ENCODE results near the gene GPATCH2. TPM values are rescaled to one million over a fixed set of nuclear protein-coding genes. Genes with fewer than 3 reads are reported as not detected.

The GPATCH2 gene
- polyA plus RNA-seq, 1 of the 3 experiments (the other 2 are of a cell fraction): 4.2 TPM

- TF ChIP-seq USF2 (IDR thresholded peaks at IDR 0.05; ENCODE audit: borderline replicate concordance, low read depth, low read length): no peak
- TF ChIP-seq EZH2phosphoT487 (IDR thresholded peaks at IDR 0.05; ENCODE audit: borderline replicate concordance, low read depth): no peak
- TF ChIP-seq RCOR1 (IDR thresholded peaks at IDR 0.05; ENCODE audit: low read length): no peak
- TF ChIP-seq MXI1 (IDR thresholded peaks at IDR 0.05; ENCODE audit: low read depth, low read length): no peak
- no peak for TF ChIP-seq MEF2A (IDR thresholded peaks at IDR 0.05; ENCODE audit: borderline replicate concordance, low read depth)
- TF ChIP-seq RXRA (IDR thresholded peaks at IDR 0.05; ENCODE audit: borderline replicate concordance, low read depth): no peak
- no peak for TF ChIP-seq GABPA (IDR thresholded peaks at IDR 0.05; ENCODE audit: low read depth)
- TF ChIP-seq REST (IDR thresholded peaks at IDR 0.05; ENCODE audit: low read depth, low read length): no peak
Measured at GRCh38 chr1:217539510-217539909, 91.4 kb downstream of the GPATCH2 start (continued).

GRCh38 chr1:217535601-217536377, 95.1 kb downstream of the GPATCH2 start:
- H3K4me1 ChIP-seq (ENCODE audit: control insufficient read depth in 1 of 2, insufficient read depth in 2 of 2, low read depth in 1 of 2, low read length in 1 of 2): peaks cover 0 to 4% of the 10 kb centered on the region in 2 experiments; a peak in 1 of 4 replicates
- TF ChIP-seq FOXM1 (IDR thresholded peaks at IDR 0.05; ENCODE audit: low read depth) (no peak), POLR2AphosphoS5 (IDR thresholded peaks at IDR 0.05; ENCODE audit: low read depth, low read length) (no peak), RCOR1 (IDR thresholded peaks at IDR 0.05; ENCODE audit: low read length) (no peak), YY1 (IDR thresholded peaks at IDR 0.05; ENCODE audit: low read depth) (no peak), NRF1 (IDR thresholded peaks at IDR 0.05; ENCODE audit: low read depth, low read length) (no peak), JUND (IDR thresholded peaks at IDR 0.05) (no peak), SMC3 (IDR thresholded peaks at IDR 0.05; ENCODE audit: low read depth, low read length) (no peak), RAD21 (IDR thresholded peaks at IDR 0.05; ENCODE audit: low read length) (no peak), ELF1 (IDR thresholded peaks at IDR 0.05) (no peak), PBX3 (IDR thresholded peaks at IDR 0.05) (no peak), FOXJ3 (CRISPR knock-in tag; IDR thresholded peaks at IDR 0.05) (no peak), EZH2phosphoT487 (IDR thresholded peaks at IDR 0.05; ENCODE audit: borderline replicate concordance, low read depth) (no peak)
- H3F3A ChIP-seq (replicated peaks; ENCODE audit: insufficient read depth): no peaks in the 10 kb centered on the region
- no peaks in the 10 kb centered on the region for H4K20me1 ChIP-seq (ENCODE audit: insufficient read depth)
- no peak overlapping the region for H3K4me3 ChIP-seq (ENCODE audit: low read depth in 2 of 2, low read length in 1 of 2)
- H3K9ac ChIP-seq: no peak overlapping the region
- ChIA-PET POLR2A (no interaction called here), CTCF (no interaction called here)
- H3K36me3 ChIP-seq (replicated peaks in 1 of 2; ENCODE audit: control insufficient read depth in 1 of 2, insufficient read depth in 2 of 2, low read length in 1 of 2): no peaks in the 10 kb centered on the region
- no peak overlapping the region for H3K27ac ChIP-seq (ENCODE audit: low read depth in 2 of 2, low read length in 1 of 2)
- no peaks in the 10 kb centered on the region for H3K9me2 ChIP-seq
- 96% methylated on average over 9 of the region's 9 CpGs for WGBS (ENCODE audit: low lambda C conversion rate)
- H2AFZ ChIP-seq (ENCODE audit: low read depth): no peak overlapping the region
- H3K27me3 ChIP-seq (ENCODE audit: insufficient read depth): no peaks in the 10 kb centered on the region
- no peaks in the 10 kb centered on the region for H3K9me3 ChIP-seq
- no peak for DNase-seq
- no peak overlapping the region for H3K4me2 ChIP-seq
- H3K79me2 ChIP-seq (ENCODE audit: insufficient read depth): no peaks in the 10 kb centered on the region
